Ovary (tissue), 3 donors: ENCODE measurements around the gene CDK19.

Experiments used
- CTCF ChIP-seq, 3 donors: fragments of 450-650 bp in 2 of 3; fragments of 200-600 bp in 1 of 3; IDR thresholded peaks; one replicate each; pipeline versions ENCODE4 v1.5.1 to v1.8.0; 2016 to 2022; ENCODE audit warnings: antibody characterized with exemption in 3 of 3, mild to moderate bottlenecking in 1 of 3
- EP300 ChIP-seq: sonication (generic); formaldehyde crosslinking; IDR thresholded peaks from one replicate; pipeline ENCODE4 v1.6.1; 2017; ENCODE audit warnings: antibody characterized with exemption
- donor health status: DM: no; HTN: no; CAD: no.

- TF ChIP-seq CTCF (IDR thresholded peaks at IDR 0.05) (no peak), EP300 (no peak)
These were observed 83.4 kb downstream of the CDK19 start for GRCh38 chr6:110731898-110732297.
